Neural cell (in vitro differentiated cells): ENCODE results near the gene DSCAM. TPM values are rescaled to one million over a fixed set of nuclear protein-coding genes. Genes with fewer than 3 reads are reported as not detected.

Experiments used
- H2AFZ ChIP-seq: fragments of 200-600, 300-800 bp; sonication (generic), shearing (Covaris generic); 2 replicates; pipeline ENCODE4 v1.6.0; 2014; ENCODE audit warnings: low read depth, mild to moderate bottlenecking, antibody characterized with exemption, low read length, moderate library complexity
- H3F3A ChIP-seq: fragments of 200-600 bp; shearing (Covaris generic); 2 replicates; pipeline ENCODE4 v1.6.1; 2016; ENCODE audit warnings: mild to moderate bottlenecking, moderate library complexity, mixed read lengths, antibody characterized with exemption, low read length; ENCODE audit not compliant: insufficient read depth, poor library complexity, severe bottlenecking
- H3K27ac ChIP-seq: fragments of 200-600, 300-800 bp; sonication (generic), shearing (Covaris generic); 2 replicates; pipeline ENCODE4 v1.5.1; 2014; ENCODE audit warnings: mild to moderate bottlenecking, low read length, moderate library complexity
- H3K27me3 ChIP-seq: fragments of 300-800, 200-600 bp; sonication (generic), shearing (Covaris generic); 2 replicates; pipeline ENCODE4 v1.6.0; 2014; ENCODE audit warnings: mild to moderate bottlenecking, low read depth, low read length, moderate library complexity; ENCODE audit not compliant: insufficient read depth
- H3K36me3 ChIP-seq: fragments of 300-800, 200-600 bp; sonication (generic), shearing (Covaris generic); 2 replicates; pipeline ENCODE4 v1.5.1; 2014; ENCODE audit warnings: mild to moderate bottlenecking, antibody characterized with exemption, low read length, moderate library complexity; ENCODE audit not compliant: insufficient read depth
- H3K4me2 ChIP-seq: fragments of 300-800, 200-600 bp; sonication (generic), shearing (Covaris generic); 2 replicates; pipeline ENCODE4 v1.6.0; 2014; ENCODE audit warnings: mild to moderate bottlenecking, low read length
- H3K4me3 ChIP-seq: fragments of 300-800, 200-600 bp; sonication (generic), shearing (Covaris generic); 2 replicates; pipeline ENCODE4 v1.5.1; 2014; ENCODE audit warnings: mild to moderate bottlenecking, low read length, moderate library complexity
- H3K79me2 ChIP-seq: fragments of 200-600 bp; shearing (Covaris generic); replicated peaks from 2 replicates; pipeline ENCODE4 v1.6.0; 2014; ENCODE audit warnings: mild to moderate bottlenecking, low read length, moderate library complexity; ENCODE audit not compliant: insufficient read depth
- H3K9ac ChIP-seq: fragments of 300-800, 200-600 bp; sonication (generic), shearing (Covaris generic); 2 replicates; pipeline ENCODE4 v1.6.1; 2016; ENCODE audit warnings: mild to moderate bottlenecking, low read length, mixed read lengths
- H3K9me2 ChIP-seq: fragments of 200-600 bp; shearing (Covaris generic); 2 replicates; pipeline ENCODE4 v1.6.1; 2016; ENCODE audit warnings: mild to moderate bottlenecking, low read length, mixed read lengths; ENCODE audit not compliant: insufficient read depth
- H3K9me3 ChIP-seq: fragments of 200-600, 300-800 bp; sonication (generic), shearing (Covaris generic); 2 replicates; pipeline ENCODE4 v1.6.1; 2016; ENCODE audit warnings: mild to moderate bottlenecking, mixed run types, low read length, moderate library complexity, mixed read lengths
- H4K20me1 ChIP-seq: fragments of 200-600 bp; shearing (Covaris generic); 2 replicates; pipeline ENCODE4 v1.6.1; 2016; ENCODE audit warnings: mild to moderate bottlenecking, mixed run types; ENCODE audit not compliant: insufficient read depth
- CTCF ChIP-seq: fragments of 450-650 bp; IDR thresholded peaks from 2 replicates; pipeline ENCODE4 v1.5.1; 2014; ENCODE audit warnings: antibody characterized with exemption, mild to moderate bottlenecking, moderate library complexity; ENCODE audit not compliant: poor library complexity, severe bottlenecking
- EP300 ChIP-seq: fragments of 450-650 bp; conservative IDR thresholded peaks from 2 replicates; pipeline ENCODE4 v1.6.1; 2014; ENCODE audit warnings: antibody characterized with exemption, mild to moderate bottlenecking, moderate library complexity; ENCODE audit not compliant: poor library complexity, severe bottlenecking
- EZH2 ChIP-seq: fragments of 200-600, 300-800 bp; shearing (Covaris generic), sonication (generic); IDR thresholded peaks from 2 replicates; pipeline ENCODE4 v1.6.1; 2014; ENCODE audit warnings: antibody characterized with exemption, low read length, borderline replicate concordance, mild to moderate bottlenecking; ENCODE audit not compliant: insufficient read depth, poor library complexity, severe bottlenecking
- MXI1 ChIP-seq: fragments of 450-650 bp; conservative IDR thresholded peaks from 2 replicates; pipeline ENCODE4 v1.6.1; 2014; ENCODE audit warnings: antibody characterized with exemption, mild to moderate bottlenecking; ENCODE audit not compliant: poor library complexity, severe bottlenecking
- POLR2AphosphoS5 ChIP-seq: IDR thresholded peaks from 2 replicates; pipeline ENCODE4 v1.6.1; 2012
- RAD21 ChIP-seq: fragments of 450-650 bp; conservative IDR thresholded peaks from 2 replicates; pipeline ENCODE4 v1.6.1; 2014; ENCODE audit warnings: antibody characterized with exemption, mild to moderate bottlenecking, moderate library complexity
- REST ChIP-seq: IDR thresholded peaks from 2 replicates; pipeline ENCODE4 v1.6.1; 2012; ENCODE audit warnings: borderline replicate concordance
- SMC3 ChIP-seq: fragments of 450-650 bp; conservative IDR thresholded peaks from 2 replicates; pipeline ENCODE4 v1.6.1; 2014; ENCODE audit warnings: antibody characterized with exemption, mild to moderate bottlenecking, moderate library complexity; ENCODE audit not compliant: poor library complexity
- TAF1 ChIP-seq: IDR thresholded peaks from 2 replicates; pipeline ENCODE4 v1.6.1; 2012; ENCODE audit warnings: low read depth
- polyA plus RNA-seq: library from polyadenylated mRNA; depleted of rRNA; stranded (reverse); fragments of >200 nt; gene quantifications from 2 replicates; pipeline ENCODE4 v1.2.3, GENCODE V29; 2014

DSCAM gene
- polyA plus RNA-seq, 1 donor from 2014 or later, result 5.3 TPM

GRCh38 chr21:40662889-40663288, 184.1 kb downstream of the DSCAM start:
- Histone ChIP-seq H3K9me3 (no peaks in the 10 kb centered on the region), H3F3A (no peaks in the 10 kb centered on the region), H3K4me2 (no peak overlapping the region), H3K27ac (no peak overlapping the region), H3K4me3 (no peak overlapping the region), H3K79me2 (no peaks in the 10 kb centered on the region), H4K20me1 (no peaks in the 10 kb centered on the region), H3K36me3 (no peaks in the 10 kb centered on the region), H3K9ac (no peak overlapping the region), H3K27me3 (no peaks in the 10 kb centered on the region), H2AFZ (no peak overlapping the region), H3K9me2 (no peaks in the 10 kb centered on the region)
- no peak for TF ChIP-seq TAF1
- no peak for TF ChIP-seq CTCF
- no peak for TF ChIP-seq EP300
- no peak for TF ChIP-seq RAD21
- no peak for TF ChIP-seq SMC3

GRCh38 chr21:40660461-40660860, 186.5 kb downstream of the DSCAM start:
- Histone ChIP-seq H3K4me3 (no peak overlapping the region), H3K27ac (no peak overlapping the region), H2AFZ (no peak overlapping the region), H3K9ac (no peak overlapping the region), H3K27me3 (no peaks in the 10 kb centered on the region), H3K4me2 (no peak overlapping the region), H3K9me3 (no peaks in the 10 kb centered on the region), H3K79me2 (no peaks in the 10 kb centered on the region), H3K36me3 (no peaks in the 10 kb centered on the region), H3F3A (no peaks in the 10 kb centered on the region), H4K20me1 (no peaks in the 10 kb centered on the region), H3K9me2 (no peaks in the 10 kb centered on the region)
- TF ChIP-seq POLR2AphosphoS5 (no peak), MXI1 (no peak), SMC3 (no peak), RAD21 (no peak), EP300 (no peak), CTCF (no peak), EZH2 (no peak), TAF1 (no peak), REST (no peak)
